Tibial nerve (tissue), 4 donors: ENCODE results near the gene NREP.

Experiments used
- CTCF ChIP-seq, 5 experiments: fragments of 200-600 bp in 3 of 5; fragments of 450-650 bp in 2 of 5; sonication (generic) in 3 of 5; IDR thresholded peaks; one replicate each; pipeline ENCODE4 v1.5.1; 2016 to 2019; ENCODE audit warnings: antibody characterized with exemption in 5 of 5, mild to moderate bottlenecking in 3 of 5, moderate library complexity in 2 of 5
- EP300 ChIP-seq, 2 donors: sonication (generic); formaldehyde crosslinking; IDR thresholded peaks; one replicate each; pipeline ENCODE4 v1.6.1; 2017; ENCODE audit warnings: antibody characterized with exemption in 2 of 2, mild to moderate bottlenecking in 1 of 2
- POLR2A ChIP-seq, 2 donors: fragments of 450-650 bp; IDR thresholded peaks; one replicate each; pipeline ENCODE4 v1.6.1; 2017; ENCODE audit warnings: antibody characterized with exemption in 2 of 2, mild to moderate bottlenecking in 2 of 2, moderate library complexity in 2 of 2

- TF ChIP-seq CTCF (IDR thresholded peaks at IDR 0.05), result no peak
- TF ChIP-seq EP300 (IDR thresholded peaks at IDR 0.05), result no peak
- TF ChIP-seq POLR2A (IDR thresholded peaks at IDR 0.05), result no peak
Observed at GRCh38 chr5:111707630-111708164, 49.3 kb downstream of the NREP start.
